ENCODE data around the gene CEP72. TPM values are rescaled to one million over a fixed set of nuclear protein-coding genes. Genes with fewer than 3 reads are reported as not detected.

The CEP72 gene
- total RNA-seq, 5 donors from 2014 or later (not counting 1 experiment from before 2014, with no cell fraction given), result 13.9 to 25.8 (median 23.6) TPM

- DNase-seq (no peak), ATAC-seq (replicated peaks in 1 of 4) (no peak)
- ChIA-PET POLR2A (no interaction called here), CTCF (no interaction called here)
- Histone ChIP-seq H3K4me3 (ENCODE audit: control insufficient read depth in 1 of 2, extremely low read depth in 1 of 2, low read length in 1 of 2) (no peak overlapping the region), H3K27ac (ENCODE audit: low read length) (no peak overlapping the region), H3K9me3 (no peaks in the 10 kb centered on the region), H3K4me1 (ENCODE audit: control insufficient read depth in 1 of 2, extremely low read depth in 1 of 2, insufficient read depth in 2 of 2, low read length in 2 of 2) (peaks cover 4 to 21% of the 10 kb centered on the region in 2 experiments), H3K27me3 (replicated peaks in 1 of 2; ENCODE audit: control insufficient read depth in 2 of 2, extremely low read depth in 1 of 2, insufficient read depth in 2 of 2, low read length in 1 of 2) (peaks cover 0 to 62% of the 10 kb centered on the region in 2 experiments), H3K36me3 (ENCODE audit: control insufficient read depth in 2 of 2, extremely low read depth in 1 of 2, insufficient read depth in 1 of 2, low read length in 1 of 2) (no peaks in the 10 kb centered on the region)
- peaks cover 16 to 27% (median 25%) of the 10 kb centered on the region in 3 donors for H3K4me1 Mint-ChIP-seq
- H3K4me3 Mint-ChIP-seq, result peak overlapping the region in 1 of 3 donors; percentile 50
- H3K9me3 Mint-ChIP-seq, result no peaks in the 10 kb centered on the region
- H3K36me3 Mint-ChIP-seq, result no peaks in the 10 kb centered on the region
- peaks cover 24 to 29% of the 10 kb centered on the region in 2 donors for H3K27me3 Mint-ChIP-seq
- WGBS (ENCODE audit: insufficient coverage), result 81% methylated on average over 15 of the region's 21 CpGs
- no peak overlapping the region for H3K27ac Mint-ChIP-seq
Measured at GRCh38 chr5:606526-607399, 5.4 kb upstream of the CEP72 start.

GRCh38 chr5:607541-608428, 4.4 kb upstream of the CEP72 start:
- Histone ChIP-seq H3K4me1 (ENCODE audit: control insufficient read depth in 1 of 2, extremely low read depth in 1 of 2, insufficient read depth in 2 of 2, low read length in 2 of 2) (peaks cover 4 to 26% of the 10 kb centered on the region in 2 experiments), H3K9me3 (no peaks in the 10 kb centered on the region), H3K27me3 (replicated peaks in 1 of 2; ENCODE audit: control insufficient read depth in 2 of 2, extremely low read depth in 1 of 2, insufficient read depth in 2 of 2, low read length in 1 of 2) (peaks cover 0 to 57% of the 10 kb centered on the region in 2 experiments), H3K4me3 (ENCODE audit: control insufficient read depth in 1 of 2, extremely low read depth in 1 of 2, low read length in 1 of 2) (peak overlapping the region in 1 of 2 donors; percentile 11), H3K36me3 (ENCODE audit: control insufficient read depth in 2 of 2, extremely low read depth in 1 of 2, insufficient read depth in 1 of 2, low read length in 1 of 2) (no peaks in the 10 kb centered on the region), H3K27ac (ENCODE audit: low read length) (no peak overlapping the region)
- Mint-ChIP-seq H3K4me1 (peaks cover 18 to 29% (median 27%) of the 10 kb centered on the region in 3 donors), H3K9me3 (no peaks in the 10 kb centered on the region), H3K27me3 (peaks cover 23 to 24% of the 10 kb centered on the region in 2 donors), H3K36me3 (no peaks in the 10 kb centered on the region), H3K27ac (no peak overlapping the region), H3K4me3 (peak overlapping the region in 1 of 3 donors; percentile 50)
- DNase-seq (no peak), ATAC-seq (replicated peaks in 1 of 4) (no peak)
- POLR2A ChIA-PET, result no interaction called here
- WGBS (ENCODE audit: insufficient coverage), result 47% methylated on average over 31 of the region's 37 CpGs
- CTCF ChIA-PET, result no interaction called here

- Histone ChIP-seq H3K36me3 (ENCODE audit: control insufficient read depth in 2 of 2, extremely low read depth in 1 of 2, insufficient read depth in 1 of 2, low read length in 1 of 2) (no peaks in the 10 kb centered on the region), H3K27me3 (replicated peaks in 1 of 2; ENCODE audit: control insufficient read depth in 2 of 2, extremely low read depth in 1 of 2, insufficient read depth in 2 of 2, low read length in 1 of 2) (peaks cover 0 to 48% of the 10 kb centered on the region in 2 experiments), H3K4me3 (ENCODE audit: control insufficient read depth in 1 of 2, extremely low read depth in 1 of 2, low read length in 1 of 2) (no peak overlapping the region), H3K4me1 (ENCODE audit: control insufficient read depth in 1 of 2, extremely low read depth in 1 of 2, insufficient read depth in 2 of 2, low read length in 2 of 2) (peaks cover 4 to 35% of the 10 kb centered on the region in 2 experiments), H3K9me3 (no peaks in the 10 kb centered on the region), H3K27ac (ENCODE audit: low read length) (no peak overlapping the region)
- Mint-ChIP-seq H3K9me3 (no peaks in the 10 kb centered on the region), H3K27ac (no peak overlapping the region), H3K27me3 (peaks cover 19 to 21% of the 10 kb centered on the region in 2 donors), H3K36me3 (no peaks in the 10 kb centered on the region), H3K4me3 (no peak overlapping the region), H3K4me1 (peaks cover 25 to 36% (median 33%) of the 10 kb centered on the region in 3 donors)
- ATAC-seq (replicated peaks in 1 of 4) (no peak), DNase-seq (no peak)
- CTCF ChIA-PET, result no interaction called here
- POLR2A ChIA-PET, result no interaction called here
- WGBS (ENCODE audit: insufficient coverage), result 92% methylated on average over 17 of the region's 31 CpGs
Measured at GRCh38 chr5:608429-609370, 3.4 kb upstream of the CEP72 start.

- H3K9me3 Mint-ChIP-seq, result no peaks in the 10 kb centered on the region
- Histone ChIP-seq H3K27ac (ENCODE audit: low read length) (no peak overlapping the region), H3K36me3 (ENCODE audit: control insufficient read depth in 2 of 2, extremely low read depth in 1 of 2, insufficient read depth in 1 of 2, low read length in 1 of 2) (no peaks in the 10 kb centered on the region), H3K4me3 (ENCODE audit: control insufficient read depth in 1 of 2, extremely low read depth in 1 of 2, low read length in 1 of 2) (no peak overlapping the region), H3K27me3 (replicated peaks in 1 of 2; ENCODE audit: control insufficient read depth in 2 of 2, extremely low read depth in 1 of 2, insufficient read depth in 2 of 2, low read length in 1 of 2) (peaks cover 0 to 40% of the 10 kb centered on the region in 2 experiments), H3K9me3 (no peaks in the 10 kb centered on the region), H3K4me1 (ENCODE audit: control insufficient read depth in 1 of 2, extremely low read depth in 1 of 2, insufficient read depth in 2 of 2, low read length in 2 of 2) (peaks cover 4 to 37% of the 10 kb centered on the region in 2 experiments)
- H3K27me3 Mint-ChIP-seq, result peaks cover 18 to 19% of the 10 kb centered on the region in 2 donors
- peaks cover under 1% of the 10 kb centered on the region for H3K36me3 Mint-ChIP-seq
- ChIA-PET CTCF (no interaction called here), POLR2A (no interaction called here)
- DNase-seq (no peak), ATAC-seq (replicated peaks in 1 of 4) (no peak)
- 90% methylated on average over 4 of the region's 5 CpGs for WGBS (ENCODE audit: insufficient coverage)
- H3K4me3 Mint-ChIP-seq, result no peak overlapping the region
- no peak overlapping the region for H3K27ac Mint-ChIP-seq
- peaks cover 31 to 44% (median 41%) of the 10 kb centered on the region in 3 donors for H3K4me1 Mint-ChIP-seq
Measured at GRCh38 chr5:609506-609905, 2.6 kb upstream of the CEP72 start.

- Histone ChIP-seq H3K4me1 (ENCODE audit: control insufficient read depth in 1 of 2, extremely low read depth in 1 of 2, insufficient read depth in 2 of 2, low read length in 2 of 2) (peaks cover 4 to 37% of the 10 kb centered on the region in 2 experiments), H3K36me3 (ENCODE audit: control insufficient read depth in 2 of 2, extremely low read depth in 1 of 2, insufficient read depth in 1 of 2, low read length in 1 of 2) (no peaks in the 10 kb centered on the region), H3K27me3 (replicated peaks in 1 of 2; ENCODE audit: control insufficient read depth in 2 of 2, extremely low read depth in 1 of 2, insufficient read depth in 2 of 2, low read length in 1 of 2) (peaks cover 0 to 34% of the 10 kb centered on the region in 2 experiments), H3K9me3 (no peaks in the 10 kb centered on the region), H3K27ac (ENCODE audit: low read length) (no peak overlapping the region), H3K4me3 (ENCODE audit: control insufficient read depth in 1 of 2, extremely low read depth in 1 of 2, low read length in 1 of 2) (no peak overlapping the region)
- POLR2A ChIA-PET, result no interaction called here
- WGBS (ENCODE audit: insufficient coverage), result 79% methylated on average over 9 of the region's 9 CpGs
- Mint-ChIP-seq H3K27me3 (peaks cover 14% of the 10 kb centered on the region in 2 donors), H3K4me1 (peaks cover 35 to 50% (median 45%) of the 10 kb centered on the region in 3 donors), H3K27ac (peak overlapping the region in 1 of 2 donors; percentile 5), H3K4me3 (peak overlapping the region in 2 of 3 donors; percentile 80 to 90), H3K36me3 (peaks cover 5% of the 10 kb centered on the region), H3K9me3 (no peaks in the 10 kb centered on the region)
- CTCF ChIA-PET, result no interaction called here
- ATAC-seq (replicated peaks in 1 of 4), result no peak
- DNase-seq, result peak in 1 of 35 experiments; percentile 3
Measured at GRCh38 chr5:610011-610743, 2.0 kb upstream of the CEP72 start.

Data from T-cell (primary cell).